Measurements from ENCODE around the gene GBX1.

Gene GBX1

DNA sequence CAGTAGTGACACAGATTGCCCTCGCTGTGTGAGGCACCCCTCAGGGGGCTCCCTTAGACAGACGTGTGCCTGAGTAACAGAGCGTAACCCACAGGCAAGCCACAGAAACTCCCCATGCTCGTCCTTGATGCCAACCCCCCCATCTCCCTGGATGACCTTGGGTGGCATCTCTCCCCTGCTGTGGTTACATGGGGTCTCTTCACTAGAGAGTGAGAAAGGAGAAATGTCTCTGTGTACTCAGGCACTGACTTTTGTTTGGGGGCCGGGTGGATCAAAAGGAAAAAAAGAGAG lies 20.7 kb upstream of the GBX1 start:
- DNase-seq (ENCODE audit: low read depth), result no peak
- H3K4me3 ChIP-seq (ENCODE audit: low read depth, low read length), result no peak overlapping the region
- TF ChIP-seq, protein P1, sequence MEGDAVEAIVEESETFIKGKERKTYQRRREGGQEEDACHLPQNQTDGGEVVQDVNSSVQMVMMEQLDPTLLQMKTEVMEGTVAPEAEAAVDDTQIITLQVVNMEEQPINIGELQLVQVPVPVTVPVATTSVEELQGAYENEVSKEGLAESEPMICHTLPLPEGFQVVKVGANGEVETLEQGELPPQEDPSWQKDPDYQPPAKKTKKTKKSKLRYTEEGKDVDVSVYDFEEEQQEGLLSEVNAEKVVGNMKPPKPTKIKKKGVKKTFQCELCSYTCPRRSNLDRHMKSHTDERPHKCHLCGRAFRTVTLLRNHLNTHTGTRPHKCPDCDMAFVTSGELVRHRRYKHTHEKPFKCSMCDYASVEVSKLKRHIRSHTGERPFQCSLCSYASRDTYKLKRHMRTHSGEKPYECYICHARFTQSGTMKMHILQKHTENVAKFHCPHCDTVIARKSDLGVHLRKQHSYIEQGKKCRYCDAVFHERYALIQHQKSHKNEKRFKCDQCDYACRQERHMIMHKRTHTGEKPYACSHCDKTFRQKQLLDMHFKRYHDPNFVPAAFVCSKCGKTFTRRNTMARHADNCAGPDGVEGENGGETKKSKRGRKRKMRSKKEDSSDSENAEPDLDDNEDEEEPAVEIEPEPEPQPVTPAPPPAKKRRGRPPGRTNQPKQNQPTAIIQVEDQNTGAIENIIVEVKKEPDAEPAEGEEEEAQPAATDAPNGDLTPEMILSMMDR (IDR thresholded peaks at IDR 0.05; ENCODE audit: control insufficient read depth, extremely low read depth, insufficient read depth), result no peak

DNA sequence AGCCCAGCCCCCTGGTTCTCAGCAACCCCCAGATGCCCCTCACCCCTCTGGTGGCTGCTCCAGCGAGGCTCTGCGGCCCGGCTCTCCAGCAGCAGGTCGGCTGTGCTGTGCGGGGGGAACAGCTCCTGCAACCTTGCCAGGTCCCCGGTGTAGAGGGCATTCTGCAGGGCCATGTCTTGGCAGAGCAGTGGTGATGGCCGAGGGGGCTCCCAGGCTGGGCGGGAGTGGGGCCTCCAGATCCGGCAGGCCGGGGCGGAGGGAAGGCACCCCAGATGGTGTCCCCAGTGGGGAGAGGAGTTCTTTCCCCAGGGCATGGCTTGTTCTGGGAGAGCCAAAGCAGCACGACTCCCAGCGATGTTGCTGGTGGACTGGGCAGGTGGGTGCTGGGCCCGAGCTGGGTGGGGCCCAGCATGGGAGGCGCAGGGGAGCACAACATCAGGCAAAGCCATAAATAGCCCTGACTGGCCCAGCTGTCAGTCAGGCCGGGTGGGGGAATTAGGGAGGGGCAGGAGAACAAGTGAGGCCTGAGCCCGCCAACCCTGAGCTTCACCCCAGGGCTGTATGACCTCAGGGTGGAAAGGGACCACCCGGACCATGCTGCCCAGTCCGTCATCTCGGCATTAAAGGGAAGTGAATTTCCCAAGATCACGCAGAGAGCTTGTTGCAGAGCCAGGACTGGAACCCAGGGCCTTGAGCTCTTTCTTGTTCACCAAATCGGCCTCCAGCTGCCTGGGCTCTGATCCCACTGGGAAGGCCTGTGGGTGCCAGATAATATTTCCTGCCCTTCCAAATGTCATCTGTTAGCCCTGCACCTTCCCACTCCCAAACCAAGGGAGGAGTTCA lies 20.1 kb upstream of the GBX1 start:
- H3K4me3 ChIP-seq (ENCODE audit: low read depth, low read length), result no peak overlapping the region
- TF ChIP-seq, protein P1 (IDR thresholded peaks at IDR 0.05; ENCODE audit: control insufficient read depth, extremely low read depth, insufficient read depth), result no peak
- no peak for DNase-seq (ENCODE audit: low read depth)

DNA sequence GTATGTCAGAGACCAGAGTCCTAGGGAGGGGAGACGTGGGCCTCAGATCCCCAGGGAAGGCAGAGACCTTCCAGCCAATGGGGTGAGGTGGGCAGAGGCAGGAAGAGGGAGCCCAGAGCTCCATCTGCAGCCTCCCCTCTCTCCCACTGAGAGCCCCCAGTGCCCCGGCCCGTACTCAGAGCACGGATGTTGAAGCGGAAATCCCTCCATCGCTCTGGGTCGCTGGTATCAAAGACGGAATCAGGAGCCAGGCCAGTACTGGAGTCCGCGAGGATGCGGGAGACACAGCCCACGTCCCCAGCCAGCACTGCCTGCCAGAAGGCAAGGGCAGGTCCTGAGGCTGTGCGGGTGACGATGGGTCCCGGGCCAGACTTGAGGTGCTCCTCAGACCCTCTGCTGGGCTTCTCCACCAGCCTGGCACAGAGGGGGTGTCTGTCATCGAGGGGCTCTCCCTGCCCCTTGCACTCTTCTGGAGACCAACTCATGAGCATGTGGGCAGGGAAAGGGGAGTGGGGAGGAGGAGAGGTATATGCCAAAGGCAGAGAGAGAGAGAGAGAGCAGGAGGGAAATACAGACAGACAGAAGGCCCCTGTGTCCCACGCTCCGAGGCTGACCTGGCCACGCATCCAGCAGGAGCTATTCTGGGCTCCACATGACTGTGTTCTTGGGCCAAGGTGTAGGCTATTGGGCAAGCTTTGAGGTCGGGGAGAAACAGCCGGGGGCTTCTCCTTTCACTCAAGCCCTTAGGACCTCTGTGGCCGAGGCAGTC lies 19.3 kb upstream of the GBX1 start, which contains the start of gene ASB10:
ASB10 (minus strand) TSS at position 611 of the 769 bp plus-strand sequence; CDS start at position 491, 120 bp downstream.
- no peak for DNase-seq (ENCODE audit: low read depth)
- TF ChIP-seq, protein P1 (IDR thresholded peaks at IDR 0.05; ENCODE audit: control insufficient read depth, extremely low read depth, insufficient read depth), result no peak
- no peak within 1 kb of the TSS for H3K4me3 ChIP-seq (ENCODE audit: low read depth, low read length)

DNA sequence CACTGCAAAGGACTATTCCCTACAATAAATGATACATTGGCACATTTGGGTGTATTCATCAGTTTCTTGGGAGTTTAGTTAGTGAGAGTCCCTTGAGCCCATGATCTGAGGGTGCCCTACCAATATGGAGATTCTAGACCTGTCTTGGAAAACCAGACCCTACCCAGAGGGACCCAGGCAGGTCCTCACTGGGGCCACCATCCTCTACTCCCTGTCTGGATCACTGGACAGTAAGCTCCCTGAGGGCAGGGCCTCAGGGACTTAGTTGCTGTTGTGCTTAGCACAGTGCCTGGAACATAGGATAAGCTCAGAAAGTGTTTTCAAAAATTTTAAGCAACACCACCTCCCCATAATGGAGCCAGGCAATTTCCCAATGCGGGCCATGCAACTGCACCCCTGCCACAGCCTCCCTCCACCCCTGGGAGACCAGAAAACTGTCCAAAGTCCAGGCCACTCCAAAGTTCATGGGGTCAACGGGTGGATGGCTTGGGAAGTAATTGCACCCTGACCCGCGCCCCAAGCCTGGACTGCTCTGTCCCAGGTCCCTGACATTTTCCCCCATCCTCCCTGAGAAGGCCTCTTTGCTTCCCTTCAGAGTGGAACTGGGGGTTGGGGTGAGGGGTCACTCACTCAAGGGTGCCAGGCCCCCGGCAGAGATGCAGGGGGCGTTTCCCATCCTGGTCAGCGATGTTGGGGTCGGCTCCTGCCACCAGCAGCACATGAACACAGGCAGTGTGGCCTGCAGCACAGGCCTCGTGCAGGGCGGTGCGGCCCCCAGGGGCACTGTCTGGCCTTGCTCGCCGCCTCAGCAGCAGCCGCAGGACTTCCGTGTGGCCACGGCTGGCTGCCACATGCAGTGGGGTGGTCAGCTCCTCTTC lies 18.5 kb upstream of the GBX1 start:
- TF ChIP-seq, protein P1 (IDR thresholded peaks at IDR 0.05; ENCODE audit: control insufficient read depth, extremely low read depth, insufficient read depth), result no peak
- no peak for DNase-seq (ENCODE audit: low read depth)
- no peak overlapping the region for H3K4me3 ChIP-seq (ENCODE audit: low read depth, low read length)

DNA sequence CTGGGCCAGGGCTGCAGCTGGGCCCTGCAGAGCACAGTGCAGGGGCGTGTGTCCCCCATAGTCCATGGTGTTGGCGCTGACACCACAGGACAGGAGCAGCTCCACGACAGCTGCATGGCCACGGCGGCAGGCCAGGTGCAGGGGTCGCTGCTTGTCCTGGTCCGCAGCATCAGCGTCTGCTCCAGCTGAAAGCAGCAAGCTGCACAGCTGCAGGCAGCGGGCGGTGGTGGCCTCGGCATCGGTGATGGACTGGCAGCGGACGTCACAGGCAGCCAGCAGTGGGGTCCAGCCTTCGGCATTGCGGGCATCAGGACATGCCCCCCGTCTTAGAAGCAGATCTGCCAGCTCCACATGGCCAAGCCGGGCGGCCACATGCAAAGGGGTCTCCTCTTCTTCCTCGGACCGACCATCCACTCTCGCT lies 13.5 kb upstream of the GBX1 start:
- DNase-seq (ENCODE audit: low read depth), result no peak
- no peak overlapping the region for H3K4me3 ChIP-seq (ENCODE audit: low read depth, low read length)
- TF ChIP-seq, protein P1 (IDR thresholded peaks at IDR 0.05; ENCODE audit: control insufficient read depth, extremely low read depth, insufficient read depth), result no peak

DNA sequence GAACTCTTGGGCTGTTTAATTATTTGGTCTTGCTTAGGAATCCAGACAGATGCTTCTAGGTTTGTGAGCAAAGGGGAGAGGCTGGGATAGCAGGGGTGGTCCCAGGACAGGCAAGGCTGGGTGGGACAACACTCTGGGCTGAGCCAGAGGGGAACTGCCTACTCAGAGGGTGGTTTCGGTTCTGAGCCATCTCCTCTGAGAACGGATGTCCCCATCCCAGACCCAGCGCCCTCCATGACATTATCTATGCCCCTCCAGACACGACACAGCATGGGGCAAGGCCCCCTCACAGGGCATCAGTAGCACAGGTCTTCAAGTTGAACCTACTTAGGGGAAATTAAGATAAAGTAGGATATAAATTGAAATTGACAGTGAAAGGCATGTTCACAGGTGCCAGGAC lies 12.5 kb upstream of the GBX1 start:
- no peak overlapping the region for H3K4me3 ChIP-seq (ENCODE audit: low read depth, low read length)
- TF ChIP-seq, protein P1 (IDR thresholded peaks at IDR 0.05; ENCODE audit: control insufficient read depth, extremely low read depth, insufficient read depth), result no peak
- no peak for DNase-seq (ENCODE audit: low read depth)

Data from LNCaP clone FGC (cell line).